ENCODE results near the gene SLC17A8. TPM values are rescaled to one million over a fixed set of nuclear protein-coding genes. Genes with fewer than 3 reads are reported as not detected.

Gene SLC17A8
- polyA plus RNA-seq, 4 donors, result 0.22 to 0.41 (median 0.28) TPM

DNA sequence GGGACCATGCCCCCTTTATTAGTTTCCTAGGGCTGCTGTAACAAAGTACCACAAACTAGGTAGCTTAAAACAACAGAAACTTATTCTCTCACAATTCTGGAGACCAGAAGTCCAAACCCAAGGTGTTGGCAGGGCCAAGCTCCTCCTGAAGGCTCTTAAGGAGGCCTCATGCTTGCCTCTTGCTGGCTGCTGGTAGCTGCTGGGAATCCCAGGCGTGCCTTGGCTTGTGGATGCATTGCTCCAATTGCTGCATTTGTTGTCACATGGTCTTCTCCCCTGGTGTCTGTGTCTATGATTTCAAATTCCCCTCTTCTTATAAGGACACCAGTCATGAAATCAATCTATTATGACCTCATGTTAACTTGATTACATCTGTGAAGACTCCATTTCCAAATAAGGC lies 11.2 kb downstream of the SLC17A8 start:
- no peak for DNase-seq (ENCODE audit: low read depth in 4 of 4, low spot score in 2 of 4)

DNA sequence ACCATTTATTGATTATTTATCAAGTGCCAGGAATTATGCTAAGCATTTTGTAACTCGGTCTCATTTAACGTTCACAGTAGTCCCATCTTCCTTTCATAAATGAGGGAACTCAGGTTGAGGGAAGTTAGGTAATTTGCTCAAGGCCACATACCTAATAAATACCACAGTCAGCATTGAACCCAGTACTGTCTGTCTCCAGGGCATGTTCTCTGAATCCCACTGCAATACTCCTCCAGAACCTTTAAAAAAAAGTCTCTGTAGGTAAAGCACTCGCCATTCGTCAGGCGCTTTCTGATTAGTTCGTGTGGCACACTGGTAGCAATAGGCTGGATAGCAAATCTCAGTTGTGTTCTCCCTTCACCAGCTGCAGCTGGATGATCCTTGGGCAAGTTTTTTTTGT lies 14.3 kb downstream of the SLC17A8 start:
- DNase-seq (ENCODE audit: low read depth in 4 of 4, low spot score in 2 of 4), result no peak

DNA sequence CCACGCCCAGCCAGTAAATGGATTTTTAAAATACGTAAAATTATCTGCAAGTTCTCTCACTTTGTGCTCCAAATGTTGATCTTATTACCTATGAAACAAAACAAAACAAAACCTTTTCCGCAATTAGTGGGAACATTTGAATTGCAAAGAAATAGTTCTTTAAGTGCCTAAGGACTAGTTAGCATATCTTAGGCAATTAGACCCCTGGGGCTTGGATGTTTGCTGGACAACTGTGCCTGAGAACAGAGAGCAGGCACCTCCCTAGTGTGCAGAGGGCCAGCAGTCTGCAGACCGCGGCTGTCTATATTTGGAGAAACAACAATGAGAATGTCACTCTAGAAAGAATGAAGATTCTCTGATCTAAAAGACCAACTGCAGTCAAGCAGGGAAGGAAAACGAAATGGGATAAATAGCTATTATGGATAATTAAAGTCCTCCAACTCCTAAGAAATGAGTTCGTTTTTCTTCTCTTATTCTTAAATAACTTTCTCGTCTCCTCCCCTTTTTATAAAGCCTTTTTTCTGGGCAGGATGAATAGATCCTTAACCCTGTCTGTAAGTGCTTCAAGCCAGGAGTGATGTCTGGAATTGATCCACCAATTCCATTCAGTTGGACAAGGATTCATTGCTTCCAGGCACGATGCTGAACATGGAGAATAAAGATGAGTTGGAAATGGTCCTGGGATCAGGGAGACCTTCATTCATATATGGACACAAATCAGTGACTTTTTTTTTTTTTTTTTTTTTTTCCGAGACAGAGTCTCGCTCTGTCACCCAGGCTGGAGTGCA lies 16.2 kb downstream of the SLC17A8 start:
- no peak for DNase-seq (ENCODE audit: low read depth in 4 of 4, low spot score in 2 of 4)

GRCh38 chr12:100375038-100375735 lies 18.3 kb downstream of the SLC17A8 start:
- peak in 1 of 4 donors; percentile 27 for DNase-seq (ENCODE audit: low read depth in 4 of 4, low spot score in 2 of 4)

GRCh38 chr12:100376161-100376560 lies 19.3 kb downstream of the SLC17A8 start:
- DNase-seq (ENCODE audit: low read depth in 4 of 4, low spot score in 2 of 4), result no peak

DNA sequence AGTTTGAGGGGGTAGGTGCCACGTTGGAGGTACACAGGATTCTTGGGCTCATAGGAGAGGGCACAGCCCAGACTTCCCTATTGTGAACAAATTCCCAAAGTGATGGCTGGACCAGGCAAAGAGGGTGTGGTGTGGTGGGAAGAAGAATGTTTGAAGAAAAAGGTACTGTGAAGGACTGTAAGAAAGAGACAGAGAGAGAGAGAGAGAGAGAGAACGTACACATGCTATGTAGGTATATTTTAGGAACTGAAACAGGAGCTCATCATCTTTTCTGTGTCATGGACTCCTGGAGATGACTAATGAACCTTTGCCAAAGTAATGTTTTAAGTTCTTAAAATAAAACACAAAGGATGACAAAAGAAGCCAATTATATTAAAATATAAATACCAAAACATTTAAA lies 24.5 kb downstream of the SLC17A8 start:
- no peak for DNase-seq (ENCODE audit: low read depth in 4 of 4, low spot score in 2 of 4)

DNA sequence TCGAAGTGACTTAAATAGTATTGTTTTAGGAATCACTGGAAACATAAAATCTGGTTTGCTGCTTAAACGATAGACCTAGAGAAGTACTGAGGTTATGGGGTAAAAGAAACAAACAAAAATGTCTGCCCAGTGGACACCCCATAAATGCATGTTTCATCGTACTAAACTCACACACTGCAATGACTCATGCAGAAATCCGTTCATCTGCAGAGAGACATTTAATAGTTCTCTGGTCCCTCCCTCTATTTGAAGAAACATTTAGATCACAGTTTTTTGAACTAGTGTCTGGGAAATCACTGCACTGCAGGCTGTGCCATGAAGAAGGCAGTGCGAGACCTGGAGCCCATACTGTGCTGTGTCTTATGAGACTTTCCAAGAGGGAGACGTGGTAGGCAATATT lies 25.5 kb downstream of the SLC17A8 start:
- no peak for DNase-seq (ENCODE audit: low read depth in 4 of 4, low spot score in 2 of 4)

DNA sequence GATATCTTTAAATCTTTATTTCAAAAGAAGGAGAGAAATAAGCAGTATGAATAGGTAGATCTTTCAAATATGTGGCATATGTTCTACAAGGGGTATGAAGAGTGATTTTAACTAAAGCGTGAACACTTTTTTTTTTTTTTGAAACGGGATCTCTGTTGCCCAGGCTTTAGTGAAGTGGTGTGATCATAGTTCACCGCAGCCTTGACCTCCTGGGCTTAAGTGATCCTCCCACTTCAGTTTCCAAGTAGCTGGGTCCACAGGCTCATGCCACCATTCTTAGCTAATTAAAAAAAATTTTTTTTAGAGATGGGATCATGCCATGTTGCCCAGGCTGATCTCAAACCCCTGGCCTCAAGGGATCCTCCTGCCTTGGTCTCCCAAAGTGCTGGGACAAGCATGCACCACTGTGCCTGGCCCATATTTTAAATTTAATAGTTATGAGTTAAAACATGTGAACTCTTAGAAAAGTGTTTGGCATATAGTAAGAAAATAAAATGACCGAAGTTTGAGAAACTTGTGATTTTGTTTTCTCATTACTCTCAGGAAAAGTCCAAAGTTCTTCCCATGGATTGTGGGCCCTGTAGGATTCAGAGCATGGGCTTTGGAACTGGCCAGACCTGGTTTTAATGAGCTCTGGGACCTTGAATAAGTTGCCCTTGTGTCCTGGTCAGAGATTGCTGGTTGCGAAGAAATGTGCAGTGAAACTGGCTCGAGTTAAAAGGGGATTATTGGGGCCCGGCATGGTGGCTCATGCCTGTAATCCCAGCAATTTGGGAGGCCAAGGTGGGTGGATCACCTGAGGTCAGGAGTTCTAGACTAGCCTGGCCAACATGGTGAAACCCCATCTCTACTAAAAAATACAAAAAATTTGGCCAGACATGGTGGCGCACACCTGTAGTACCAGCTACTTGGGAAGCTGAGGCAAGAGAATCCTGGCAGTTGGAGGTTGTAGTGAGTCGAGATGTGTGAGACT lies 27.0 kb downstream of the SLC17A8 start:
- no peak for DNase-seq (ENCODE audit: low read depth in 4 of 4, low spot score in 2 of 4)

GRCh38 chr12:100384559-100384935 lies 27.7 kb downstream of the SLC17A8 start:
- DNase-seq (ENCODE audit: low read depth in 4 of 4, low spot score in 2 of 4), result no peak

- DNase-seq (ENCODE audit: low read depth in 4 of 4, low spot score in 2 of 4), result no peak
Measured at GRCh38 chr12:100388382-100388781, 31.5 kb downstream of the SLC17A8 start.

GRCh38 chr12:100391856-100392255 lies 35.0 kb downstream of the SLC17A8 start:
- no peak for DNase-seq (ENCODE audit: low read depth in 4 of 4, low spot score in 2 of 4)

DNA sequence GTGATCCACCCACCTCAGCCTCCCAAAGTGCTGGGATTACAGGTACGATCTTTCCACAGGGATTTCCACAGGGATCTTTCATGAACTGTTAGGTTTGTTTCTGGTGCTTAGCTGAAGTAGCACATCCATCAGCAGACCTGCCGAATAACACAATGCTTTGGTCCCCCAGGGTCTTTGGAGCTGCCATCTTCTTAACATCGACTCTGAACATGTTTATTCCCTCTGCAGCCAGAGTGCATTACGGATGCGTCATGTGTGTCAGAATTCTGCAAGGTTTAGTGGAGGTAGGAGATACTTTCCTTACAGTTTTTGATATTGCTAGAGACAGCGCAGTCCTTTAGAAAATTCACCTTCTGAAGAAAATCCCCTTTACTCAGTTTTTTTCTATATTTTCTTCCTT lies 36.3 kb downstream of the SLC17A8 start:
- no peak for DNase-seq (ENCODE audit: low read depth in 4 of 4, low spot score in 2 of 4)

GRCh38 chr12:100395811-100396210 lies 38.9 kb downstream of the SLC17A8 start:
- no peak for DNase-seq (ENCODE audit: low read depth in 4 of 4, low spot score in 2 of 4)

DNA sequence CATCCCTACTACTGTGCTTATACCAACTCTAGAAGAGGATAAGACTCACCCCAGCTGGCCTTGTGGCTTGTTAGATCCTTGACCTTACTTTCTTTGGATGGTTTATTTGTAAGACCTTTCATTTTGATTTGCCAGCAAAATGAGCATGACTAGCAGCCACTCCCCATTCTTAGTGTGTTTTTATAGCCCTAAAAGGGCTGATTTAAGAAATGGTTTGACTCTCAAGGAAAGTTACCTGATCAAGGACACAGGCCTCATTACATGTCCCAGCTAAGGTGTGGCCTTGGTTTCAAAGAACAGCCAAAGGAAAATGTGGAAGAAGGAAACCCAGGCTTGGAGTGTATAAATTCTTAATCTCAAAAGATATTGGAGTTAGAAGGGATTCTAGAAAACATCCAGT lies 41.4 kb downstream of the SLC17A8 start:
- no peak for DNase-seq (ENCODE audit: low read depth in 4 of 4, low spot score in 2 of 4)

GRCh38 chr12:100399095-100399494 lies 42.2 kb downstream of the SLC17A8 start:
- DNase-seq (ENCODE audit: low read depth in 4 of 4, low spot score in 2 of 4), result no peak

- DNase-seq (ENCODE audit: low read depth in 4 of 4, low spot score in 2 of 4), result no peak
Measured at GRCh38 chr12:100401660-100402059, 44.8 kb downstream of the SLC17A8 start.

DNA sequence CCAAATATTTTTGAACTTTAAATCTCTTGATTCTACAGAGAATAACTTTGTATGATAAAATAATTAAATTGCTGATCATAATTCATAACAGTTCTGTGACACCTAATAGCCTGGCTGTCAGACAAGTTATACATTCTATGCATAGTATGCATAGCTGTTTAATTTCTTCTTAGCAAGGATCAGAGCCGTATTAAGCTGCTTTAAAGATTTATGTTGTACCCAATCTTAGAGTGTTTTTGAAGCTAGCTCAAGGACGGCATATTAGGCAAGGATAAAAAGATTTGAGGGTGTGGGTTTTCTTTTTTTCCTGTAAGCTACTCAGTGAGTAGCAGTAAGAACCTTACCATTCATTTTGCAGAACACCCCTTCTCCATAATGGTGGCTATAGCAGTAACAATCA lies 45.9 kb downstream of the SLC17A8 start:
- DNase-seq (ENCODE audit: low read depth in 4 of 4, low spot score in 2 of 4), result no peak

GRCh38 chr12:100403446-100403845 lies 46.6 kb downstream of the SLC17A8 start:
- no peak for DNase-seq (ENCODE audit: low read depth in 4 of 4, low spot score in 2 of 4)

- DNase-seq (ENCODE audit: low read depth in 4 of 4, low spot score in 2 of 4), result peak in 1 of 4 donors; percentile 13
Measured at GRCh38 chr12:100404769-100405407, 48.0 kb downstream of the SLC17A8 start.

DNA sequence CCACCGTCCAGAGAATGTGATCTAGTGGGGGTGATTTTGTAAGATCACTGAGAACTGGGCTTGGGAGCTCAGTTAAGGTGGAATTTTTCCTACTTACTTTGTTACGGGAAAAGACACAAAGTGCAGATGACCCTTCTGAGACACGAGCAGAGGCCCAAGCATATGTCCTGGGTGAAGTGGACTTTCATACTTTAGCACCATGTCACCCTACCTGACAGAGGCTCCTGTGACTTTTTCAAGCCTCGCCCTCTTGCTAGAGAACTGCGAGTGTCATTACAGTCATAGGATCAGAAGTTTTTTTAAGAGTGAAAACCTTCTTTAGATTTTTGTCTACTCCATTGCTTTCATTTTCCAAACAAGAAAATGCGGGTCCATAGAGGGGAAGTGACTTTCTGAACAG lies 56.1 kb downstream of the SLC17A8 start:
- DNase-seq (ENCODE audit: low read depth in 4 of 4, low spot score in 2 of 4), result no peak

DNA sequence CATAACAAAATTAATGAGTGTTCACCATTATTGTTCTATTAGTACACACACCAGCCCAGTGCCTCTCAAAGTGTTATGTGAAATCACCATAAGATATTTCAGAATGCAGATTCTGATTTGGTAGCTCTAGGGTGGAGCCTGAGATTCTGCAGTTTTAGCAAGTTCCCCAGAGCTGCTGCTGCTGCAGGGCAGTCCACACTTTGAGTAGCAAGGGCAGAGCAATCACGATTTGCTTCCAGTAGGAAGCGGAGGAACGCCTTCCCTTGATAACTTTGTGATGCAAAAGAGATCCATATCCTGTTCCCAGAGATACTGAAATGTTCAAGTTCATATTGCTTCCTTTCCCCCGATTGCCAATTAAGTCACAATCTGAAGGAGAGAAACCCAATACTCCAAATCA lies 57.9 kb downstream of the SLC17A8 start:
- DNase-seq (ENCODE audit: low read depth in 4 of 4, low spot score in 2 of 4), result no peak

Data from left renal cortex interstitium (tissue), 4 donors.